ENCODE data around the gene PFDN2. TPM values are rescaled to one million over a fixed set of nuclear protein-coding genes. Genes with fewer than 3 reads are reported as not detected.

The PFDN2 gene
- polyA plus RNA-seq, 1 of the 3 experiments (the other 2 are of a cell fraction), result 445 TPM

DNA sequence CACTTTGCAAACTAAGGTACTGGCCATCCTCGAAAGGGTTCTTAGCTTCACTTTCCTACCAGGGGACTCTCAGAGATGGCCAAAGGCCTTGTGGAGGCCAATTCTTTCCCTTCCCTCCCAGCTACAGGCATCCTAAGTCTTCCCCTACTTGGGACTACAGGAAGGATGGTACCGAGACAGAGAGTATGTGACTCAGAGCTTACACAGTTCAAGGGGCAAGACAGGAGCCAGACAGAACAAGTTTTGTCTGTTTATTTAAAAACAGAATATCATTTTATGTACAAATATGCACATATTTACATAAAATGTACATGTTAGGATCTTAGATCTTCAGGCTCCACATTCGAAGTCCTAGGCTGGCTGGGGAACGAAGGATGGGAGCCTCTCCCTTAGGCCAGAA, 47.1 kb downstream of the PFDN2 start:
- H3K9ac ChIP-seq, result no peak overlapping the region
- 80% methylated on average over 4 of the region's 4 CpGs for WGBS (ENCODE audit: low lambda C conversion rate)
- H3K27ac ChIP-seq (ENCODE audit: low read depth in 2 of 2, low read length in 1 of 2), result no peak overlapping the region
- TF ChIP-seq TEAD4 (IDR thresholded peaks at IDR 0.05; ENCODE audit: borderline replicate concordance, insufficient read depth) (no peak), TCF12 (IDR thresholded peaks at IDR 0.05) (no peak)
- H3K27me3 ChIP-seq (ENCODE audit: insufficient read depth), result no peaks in the 10 kb centered on the region
- H3K79me2 ChIP-seq (ENCODE audit: insufficient read depth), result no peaks in the 10 kb centered on the region
- no peaks in the 10 kb centered on the region for H3K4me1 ChIP-seq (ENCODE audit: control insufficient read depth in 1 of 2, insufficient read depth in 2 of 2, low read depth in 1 of 2, low read length in 1 of 2)
- no peak for DNase-seq
- no peak overlapping the region for H3K4me3 ChIP-seq (ENCODE audit: low read depth in 2 of 2, low read length in 1 of 2)
- ChIA-PET POLR2A (no interaction called here), CTCF (interaction anchor here (0.9 to 22.7 kb wide), 5 partner anchors 11 to 311 kb away, joined by 3 to 198 read pairs (median 4); partner anchors contain the start of genes KLHDC9 and NECTIN4)
- H4K20me1 ChIP-seq (ENCODE audit: insufficient read depth), result no peaks in the 10 kb centered on the region
- no peaks in the 10 kb centered on the region for H3F3A ChIP-seq (replicated peaks; ENCODE audit: insufficient read depth)
- H3K4me2 ChIP-seq, result no peak overlapping the region
- no peaks in the 10 kb centered on the region for H3K9me3 ChIP-seq
- no peaks in the 10 kb centered on the region for H3K36me3 ChIP-seq (replicated peaks in 1 of 2; ENCODE audit: control insufficient read depth in 1 of 2, insufficient read depth in 2 of 2, low read length in 1 of 2)
- no peak overlapping the region for H2AFZ ChIP-seq (ENCODE audit: low read depth)
- no peaks in the 10 kb centered on the region for H3K9me2 ChIP-seq

DNA sequence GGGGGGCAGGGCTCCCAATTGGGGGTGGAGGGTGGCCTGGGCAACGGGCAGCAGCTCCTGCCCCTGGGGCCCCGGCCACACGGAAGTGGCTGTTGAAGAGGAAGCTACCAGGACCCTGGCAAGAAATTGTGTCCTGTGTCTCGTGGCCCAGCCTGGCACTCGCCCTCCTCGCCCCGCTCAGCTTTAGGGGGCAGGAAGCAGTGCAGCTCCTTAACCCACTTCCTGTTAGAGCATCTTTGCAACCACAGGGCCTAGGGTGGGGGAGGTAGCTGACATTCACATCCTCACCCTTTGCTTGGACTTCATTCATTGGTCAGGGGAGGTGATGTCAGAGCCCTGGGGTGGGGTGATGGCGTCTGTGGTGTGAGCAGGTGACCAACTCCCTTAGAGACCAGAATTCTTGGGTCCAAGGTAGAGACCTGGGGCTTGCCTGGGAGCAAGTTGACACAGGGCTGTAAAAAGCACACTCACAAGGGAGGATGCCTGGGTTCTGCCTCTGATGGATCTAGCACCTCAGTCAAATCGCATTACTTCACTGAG, 48.0 kb downstream of the PFDN2 start, which contains the start of gene ARHGAP30:
ARHGAP30 (minus strand) TSS at position 161 of the 540 bp plus-strand sequence. CDS start 267 bp downstream, outside the sequence.
- CTCF ChIA-PET, result interaction anchor here (1.6 to 22.7 kb wide), 2 partner anchors 8 to 26 kb away, joined by 3 to 198 read pairs; partner anchors contain the start of gene KLHDC9
- WGBS (ENCODE audit: low lambda C conversion rate), result 87% methylated on average over 5 of the region's 9 CpGs
- Histone ChIP-seq H3K79me2 (ENCODE audit: insufficient read depth) (no peaks in the 10 kb centered on the region), H3K4me2 (no peak within 1 kb of the TSS), H3K9me2 (no peaks in the 10 kb centered on the region), H3K27ac (ENCODE audit: low read depth in 2 of 2, low read length in 1 of 2) (no peak within 1 kb of the TSS), H3K27me3 (ENCODE audit: insufficient read depth) (no peaks in the 10 kb centered on the region), H3K9me3 (no peaks in the 10 kb centered on the region), H3F3A (replicated peaks; ENCODE audit: insufficient read depth) (no peaks in the 10 kb centered on the region), H2AFZ (ENCODE audit: low read depth) (no peak within 1 kb of the TSS), H4K20me1 (ENCODE audit: insufficient read depth) (no peaks in the 10 kb centered on the region), H3K4me1 (ENCODE audit: control insufficient read depth in 1 of 2, insufficient read depth in 2 of 2, low read depth in 1 of 2, low read length in 1 of 2) (no peaks in the 10 kb centered on the region), H3K4me3 (ENCODE audit: low read depth in 2 of 2, low read length in 1 of 2) (no peak within 1 kb of the TSS), H3K36me3 (replicated peaks in 1 of 2; ENCODE audit: control insufficient read depth in 1 of 2, insufficient read depth in 2 of 2, low read length in 1 of 2) (no peaks in the 10 kb centered on the region), H3K9ac (no peak within 1 kb of the TSS)
- POLR2A ChIA-PET, result no interaction called here
- no peak for TF ChIP-seq FOSL2 (IDR thresholded peaks at IDR 0.05; ENCODE audit: borderline replicate concordance, low read depth)
- no peak for TF ChIP-seq RXRA (IDR thresholded peaks at IDR 0.05; ENCODE audit: borderline replicate concordance, low read depth)
- TF ChIP-seq YY1 (IDR thresholded peaks at IDR 0.05; ENCODE audit: low read depth), result no peak
- TF ChIP-seq FOXM1 (IDR thresholded peaks at IDR 0.05; ENCODE audit: low read depth), result no peak
- no peak for TF ChIP-seq POLR2AphosphoS5 (IDR thresholded peaks at IDR 0.05; ENCODE audit: low read depth, low read length)
- TF ChIP-seq MEF2A (IDR thresholded peaks at IDR 0.05; ENCODE audit: borderline replicate concordance, low read depth), result no peak
- TF ChIP-seq IRF3 (IDR thresholded peaks at IDR 0.05; ENCODE audit: low read depth, low read length), result no peak
- TF ChIP-seq ELF1 (IDR thresholded peaks at IDR 0.05), result no peak
- no peak for TF ChIP-seq MXI1 (IDR thresholded peaks at IDR 0.05; ENCODE audit: low read depth, low read length)
- TF ChIP-seq, protein P1, sequence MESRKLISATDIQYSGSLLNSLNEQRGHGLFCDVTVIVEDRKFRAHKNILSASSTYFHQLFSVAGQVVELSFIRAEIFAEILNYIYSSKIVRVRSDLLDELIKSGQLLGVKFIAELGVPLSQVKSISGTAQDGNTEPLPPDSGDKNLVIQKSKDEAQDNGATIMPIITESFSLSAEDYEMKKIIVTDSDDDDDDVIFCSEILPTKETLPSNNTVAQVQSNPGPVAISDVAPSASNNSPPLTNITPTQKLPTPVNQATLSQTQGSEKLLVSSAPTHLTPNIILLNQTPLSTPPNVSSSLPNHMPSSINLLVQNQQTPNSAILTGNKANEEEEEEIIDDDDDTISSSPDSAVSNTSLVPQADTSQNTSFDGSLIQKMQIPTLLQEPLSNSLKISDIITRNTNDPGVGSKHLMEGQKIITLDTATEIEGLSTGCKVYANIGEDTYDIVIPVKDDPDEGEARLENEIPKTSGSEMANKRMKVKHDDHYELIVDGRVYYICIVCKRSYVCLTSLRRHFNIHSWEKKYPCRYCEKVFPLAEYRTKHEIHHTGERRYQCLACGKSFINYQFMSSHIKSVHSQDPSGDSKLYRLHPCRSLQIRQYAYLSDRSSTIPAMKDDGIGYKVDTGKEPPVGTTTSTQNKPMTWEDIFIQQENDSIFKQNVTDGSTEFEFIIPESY (IDR thresholded peaks at IDR 0.05; ENCODE audit: borderline replicate concordance, low read depth), result no peak
- TF ChIP-seq, protein P2, sequence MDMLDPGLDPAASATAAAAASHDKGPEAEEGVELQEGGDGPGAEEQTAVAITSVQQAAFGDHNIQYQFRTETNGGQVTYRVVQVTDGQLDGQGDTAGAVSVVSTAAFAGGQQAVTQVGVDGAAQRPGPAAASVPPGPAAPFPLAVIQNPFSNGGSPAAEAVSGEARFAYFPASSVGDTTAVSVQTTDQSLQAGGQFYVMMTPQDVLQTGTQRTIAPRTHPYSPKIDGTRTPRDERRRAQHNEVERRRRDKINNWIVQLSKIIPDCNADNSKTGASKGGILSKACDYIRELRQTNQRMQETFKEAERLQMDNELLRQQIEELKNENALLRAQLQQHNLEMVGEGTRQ (IDR thresholded peaks at IDR 0.05; ENCODE audit: borderline replicate concordance, low read depth, low read length), result no peak
- no peak for TF ChIP-seq TAF1 (IDR thresholded peaks at IDR 0.05; ENCODE audit: borderline replicate concordance, low read depth, low read length)
- TF ChIP-seq CHD2 (IDR thresholded peaks at IDR 0.05; ENCODE audit: low read length, partially characterized antibody), result no peak
- TF ChIP-seq TCF12 (IDR thresholded peaks at IDR 0.05), result no peak
- TF ChIP-seq, protein P3, sequence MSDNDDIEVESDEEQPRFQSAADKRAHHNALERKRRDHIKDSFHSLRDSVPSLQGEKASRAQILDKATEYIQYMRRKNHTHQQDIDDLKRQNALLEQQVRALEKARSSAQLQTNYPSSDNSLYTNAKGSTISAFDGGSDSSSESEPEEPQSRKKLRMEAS (IDR thresholded peaks at IDR 0.05; ENCODE audit: low read depth), result no peak
- no peak for TF ChIP-seq GATA2 (CRISPR knock-in tag; IDR thresholded peaks at IDR 0.05)
- DNase-seq, result no peak
